GM18907 (cell line): Measurements from ENCODE around the gene TNFAIP8L2.

Source experiments
- ATAC-seq: cut with Tn5 transposase; IDR thresholded peaks from one replicate; pipeline ENCODE4 v1.9.1; 2021; ENCODE audit warnings: mild to moderate bottlenecking, moderate library complexity; ENCODE audit not compliant: unreplicated experiment

Gene TNFAIP8L2

GRCh38 chr1:151145304-151146071, 11.0 kb upstream of the TNFAIP8L2 start:
- no peak for ATAC-seq

- ATAC-seq: no peak
Observed at GRCh38 chr1:151146072-151146411, 10.4 kb upstream of the TNFAIP8L2 start.

- ATAC-seq: peak; percentile 97
Observed at GRCh38 chr1:151146412-151147131, 9.9 kb upstream of the TNFAIP8L2 start, which contains the start of gene SEMA6C. Gene SEMA6C, minus strand, starts transcription at chr1:151146631. Its CDS starts 4,010 bp downstream, at chr1:151142621.

- ATAC-seq: no peak
Observed at GRCh38 chr1:151147132-151147503, 9.3 kb upstream of the TNFAIP8L2 start.

GRCh38 chr1:151147665-151148064, 8.8 kb upstream of the TNFAIP8L2 start:
- ATAC-seq: no peak

- ATAC-seq: no peak
Observed at GRCh38 chr1:151157067-151157531, 650 bp downstream of the TNFAIP8L2 start.

- ATAC-seq: no peak
Observed at GRCh38 chr1:151158326-151158725, 1.9 kb downstream of the TNFAIP8L2 start.

- no peak for ATAC-seq
Observed at GRCh38 chr1:151158751-151159251, 2.4 kb downstream of the TNFAIP8L2 start.

GRCh38 chr1:151159373-151159772, 2.9 kb downstream of the TNFAIP8L2 start:
- ATAC-seq: no peak

- ATAC-seq: no peak
Observed at GRCh38 chr1:151164732-151165280, 8.4 kb downstream of the TNFAIP8L2 start.

- no peak for ATAC-seq
Observed at GRCh38 chr1:151165281-151165737, 8.9 kb downstream of the TNFAIP8L2 start.

GRCh38 chr1:151165738-151166504, 9.5 kb downstream of the TNFAIP8L2 start, which contains the start of the genes LYSMD1 and SCNM1:
Gene LYSMD1, minus strand, starts transcription at chr1:151165902. Its CDS starts 644 bp downstream, at chr1:151165258.
Gene SCNM1, plus strand, starts transcription at chr1:151166144. Its CDS starts 9 bp downstream, at chr1:151166153.
- peak; percentile 81 for ATAC-seq

- ATAC-seq: no peak
Observed at GRCh38 chr1:151166505-151166956, 10.1 kb downstream of the TNFAIP8L2 start.

GRCh38 chr1:151167116-151167515, 10.7 kb downstream of the TNFAIP8L2 start:
- no peak for ATAC-seq

- no peak for ATAC-seq
Observed at GRCh38 chr1:151171190-151171589, 14.7 kb downstream of the TNFAIP8L2 start.

GRCh38 chr1:151175041-151175741, 18.7 kb downstream of the TNFAIP8L2 start:
- ATAC-seq: no peak

GRCh38 chr1:151175863-151176262, 19.4 kb downstream of the TNFAIP8L2 start, which contains the start of gene TMOD4:
Gene TMOD4, minus strand, starts transcription at chr1:151175981. Its CDS starts 1,106 bp downstream, at chr1:151174875.
- ATAC-seq: no peak

- ATAC-seq: no peak
Observed at GRCh38 chr1:151176514-151177045, 20.1 kb downstream of the TNFAIP8L2 start.

- ATAC-seq: no peak
Observed at GRCh38 chr1:151184211-151184610, 27.8 kb downstream of the TNFAIP8L2 start.
